Transverse colon (tissue), 4 donors: Measurements from ENCODE around the gene CCT5. TPM values are rescaled to one million over a fixed set of nuclear protein-coding genes. Genes with fewer than 3 reads are reported as not detected.
"Not testable (repeated sequence)": the region's sequence is repeated elsewhere in the genome, so short reads cannot be mapped to it uniquely, and the experiment has no call there.

ENCODE experiments used
- DNase-seq: peaks from one replicate; pipeline ENCODE4 v3.0.0-alpha.2; 2019
- H3K27ac ChIP-seq, 4 donors: fragments of 200-600 bp; sonication (generic); 2 replicates each; pipeline ENCODE4 v1.5.1; 2016 to 2018; ENCODE audit warnings: inconsistent platforms in 4 of 4
- H3K27me3 ChIP-seq: fragments of 200-600 bp; sonication (generic); 2 replicates; pipeline ENCODE4 v1.5.1; 2017; ENCODE audit warnings: inconsistent platforms
- H3K36me3 ChIP-seq, 4 donors: fragments of 200-600 bp; sonication (generic); 2 replicates each; pipeline ENCODE4 v1.5.1; 2017 to 2019; ENCODE audit warnings: inconsistent platforms in 4 of 4
- H3K4me1 ChIP-seq, 4 donors: fragments of 200-600 bp; sonication (generic); 2 replicates each; pipeline ENCODE4 v1.5.1; 2017 to 2020; ENCODE audit warnings: inconsistent platforms in 4 of 4
- H3K4me3 ChIP-seq, 4 donors: fragments of 200-600 bp; sonication (generic); 1 replicate in 1 of 4; 2 replicates in 3 of 4; pipeline versions ENCODE4 v1.5.1 to v1.6.1; 2017 to 2019; ENCODE audit warnings: inconsistent platforms in 4 of 4
- H3K9me3 ChIP-seq, 2 donors: fragments of 200-600 bp; sonication (generic); 2 replicates each; pipeline ENCODE4 v1.5.1; 2017 to 2019; ENCODE audit warnings: inconsistent platforms in 2 of 2
- EP300 ChIP-seq: sonication (generic); formaldehyde crosslinking; IDR thresholded peaks from one replicate; pipeline ENCODE4 v1.6.1; 2017; ENCODE audit warnings: antibody characterized with exemption, low read depth
- POLR2A ChIP-seq: fragments of 450-650 bp; IDR thresholded peaks from one replicate; pipeline ENCODE4 v1.6.1; 2016; ENCODE audit warnings: antibody characterized with exemption, mild to moderate bottlenecking, moderate library complexity
- POLR2AphosphoS5 ChIP-seq, 3 donors: sonication (generic); formaldehyde crosslinking; IDR thresholded peaks; one replicate each; pipeline ENCODE4 v1.6.1; 2016; ENCODE audit warnings: antibody characterized with exemption in 3 of 3
- WGBS, 2 donors: methylation state at CpG; one replicate each; pipeline ENCODE4 v1.1.5; 2018; ENCODE audit warnings: low coverage in 1 of 2; 5-methylcytosine and 5-hydroxymethylcytosine counted together
- in situ Hi-C, 4 donors: fragments of 200-750 bp; cut with MboI; loops; one replicate each; pipeline versions ENCODE4 v1.15.0 to v1.15.1; 2017; ENCODE audit warnings: low sequenced_read_pairs in 3 of 4, low pct_ligation_motif_present in 1 of 4, low pct_unique_long_range_greater_than_20kb in 1 of 4
- intact Hi-C: fragments of 100-400 bp; cut with DNase I; formaldehyde crosslinking; loops from one replicate; pipeline ENCODE4 v1.15.1; 2023; ENCODE audit warnings: low total_unique reads
- small RNA-seq, 4 donors: library from RNA; depleted of rRNA; stranded (forward); fragments of <200 nt; gene quantifications; one replicate each; pipeline ENCODE3, GENCODE V24; 2016
- total RNA-seq, 4 donors: library from RNA; depleted of rRNA; stranded (reverse); fragments of >200 nt; gene quantifications; one replicate each; pipeline ENCODE4 v1.1.0, GENCODE V29; 2016
- TF ChIP-seq, protein P1 (sequence below), 5 experiments: fragments of 200-600 bp in 3 of 5; fragments of 450-650 bp in 2 of 5; sonication (generic) in 3 of 5; IDR thresholded peaks; 1 replicate in 2 of 5; 2 replicates in 3 of 5; pipeline ENCODE4 v1.5.1; 2016 to 2017; ENCODE audit warnings: antibody characterized with exemption in 5 of 5, inconsistent platforms in 3 of 5, mild to moderate bottlenecking in 2 of 5, moderate library complexity in 1 of 5

CCT5 gene
- total RNA-seq, 4 donors from 2014 or later = 29.1 to 129 (median 76.5) TPM

DNA sequence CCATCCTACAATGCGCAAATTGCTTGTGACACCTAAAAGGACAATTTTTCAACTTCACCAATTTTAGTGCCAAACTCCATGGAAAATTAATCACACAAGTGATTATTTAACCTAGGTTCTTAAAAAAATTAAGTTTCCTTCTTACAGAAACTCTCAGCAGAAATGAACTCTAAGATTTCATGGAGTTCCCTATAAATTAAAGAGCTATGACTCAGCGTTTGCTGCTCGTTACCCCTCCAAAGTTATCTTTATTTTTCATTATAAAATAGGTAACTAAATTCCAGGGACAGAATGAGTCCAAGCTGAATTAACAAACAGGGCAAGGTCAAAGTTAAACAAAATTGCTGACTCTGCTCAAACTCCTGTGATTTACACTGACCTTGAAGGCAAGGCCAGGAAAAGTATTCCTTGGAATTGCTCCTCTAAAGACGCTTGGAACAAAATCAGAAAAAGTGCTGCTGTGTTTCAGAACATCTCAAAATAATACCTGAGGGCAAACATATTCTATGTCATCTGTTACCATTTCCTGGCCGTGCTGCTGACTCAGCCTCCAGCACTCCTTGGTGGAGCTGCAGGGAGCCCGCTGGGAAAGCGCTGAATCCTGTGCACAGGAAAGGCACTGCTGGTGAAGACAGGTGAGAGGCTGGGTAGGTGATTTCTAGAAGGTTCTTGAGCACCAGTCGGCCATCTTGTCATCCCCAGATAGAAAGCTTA lies 60.1 kb downstream of the CCT5 start:
- H3K27ac ChIP-seq = peak overlapping the region in 3 of 4 donors; percentile 24 to 46 (median 45)
- DNase-seq = peak; percentile 39
- 68 to 71% methylated on average over 7 to 8 of the region's 8 CpGs for WGBS, 2 donors

GRCh38 chr5:10310835-10311570 lies 60.9 kb downstream of the CCT5 start:
- Histone ChIP-seq H3K4me1 (peaks cover 0 to 19% (median 9%) of the 10 kb centered on the region in 4 donors), H3K27ac (peak overlapping the region in 3 of 4 donors; percentile 24 to 46 (median 45))
- H3K36me3 ChIP-seq, H3K9me3 ChIP-seq, H3K4me3 ChIP-seq, H3K27me3 ChIP-seq, DNase-seq, intact Hi-C loops, in situ Hi-C loops: not testable (repeated sequence)
- 75 to 83% methylated on average over 6 to 8 of the region's 8 CpGs for WGBS, 2 donors

More for the DNA sequence above, 60.1 kb downstream of the CCT5 start:
- Histone ChIP-seq H3K4me3 (no peak overlapping the region), H3K9me3 (no peaks in the 10 kb centered on the region), H3K36me3 (no peaks in the 10 kb centered on the region), H3K27me3 (no peaks in the 10 kb centered on the region), H3K4me1 (peaks cover 0 to 25% (median 13%) of the 10 kb centered on the region in 4 donors)
- TF ChIP-seq EP300 = no peak
- TF ChIP-seq POLR2AphosphoS5 (IDR thresholded peaks at IDR 0.05) = no peak
- TF ChIP-seq, protein P1, sequence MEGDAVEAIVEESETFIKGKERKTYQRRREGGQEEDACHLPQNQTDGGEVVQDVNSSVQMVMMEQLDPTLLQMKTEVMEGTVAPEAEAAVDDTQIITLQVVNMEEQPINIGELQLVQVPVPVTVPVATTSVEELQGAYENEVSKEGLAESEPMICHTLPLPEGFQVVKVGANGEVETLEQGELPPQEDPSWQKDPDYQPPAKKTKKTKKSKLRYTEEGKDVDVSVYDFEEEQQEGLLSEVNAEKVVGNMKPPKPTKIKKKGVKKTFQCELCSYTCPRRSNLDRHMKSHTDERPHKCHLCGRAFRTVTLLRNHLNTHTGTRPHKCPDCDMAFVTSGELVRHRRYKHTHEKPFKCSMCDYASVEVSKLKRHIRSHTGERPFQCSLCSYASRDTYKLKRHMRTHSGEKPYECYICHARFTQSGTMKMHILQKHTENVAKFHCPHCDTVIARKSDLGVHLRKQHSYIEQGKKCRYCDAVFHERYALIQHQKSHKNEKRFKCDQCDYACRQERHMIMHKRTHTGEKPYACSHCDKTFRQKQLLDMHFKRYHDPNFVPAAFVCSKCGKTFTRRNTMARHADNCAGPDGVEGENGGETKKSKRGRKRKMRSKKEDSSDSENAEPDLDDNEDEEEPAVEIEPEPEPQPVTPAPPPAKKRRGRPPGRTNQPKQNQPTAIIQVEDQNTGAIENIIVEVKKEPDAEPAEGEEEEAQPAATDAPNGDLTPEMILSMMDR (IDR thresholded peaks at IDR 0.05) = no peak
- TF ChIP-seq POLR2A = no peak
- intact Hi-C loops = no loop called here
- in situ Hi-C loops = no loop called here

- Histone ChIP-seq H3K4me1 (peaks cover 0 to 11% (median 1%) of the 10 kb centered on the region in 4 donors), H3K36me3 (no peaks in the 10 kb centered on the region), H3K27ac (no peak overlapping the region), H3K9me3 (no peaks in the 10 kb centered on the region), H3K4me3 (no peak overlapping the region), H3K27me3 (no peaks in the 10 kb centered on the region)
- WGBS, 2 donors = 40 to 85% methylated on average over 2 to 10 of the region's 10 CpGs
- TF ChIP-seq EP300 = no peak
- TF ChIP-seq, protein P1 (IDR thresholded peaks at IDR 0.05) = no peak
- no peak for TF ChIP-seq POLR2A
- no peak for TF ChIP-seq POLR2AphosphoS5 (IDR thresholded peaks at IDR 0.05)
- in situ Hi-C loops (no loop called here), intact Hi-C loops (no loop called here)
- no peak for DNase-seq
These were observed 61.7 kb downstream of the CCT5 start for GRCh38 chr5:10311595-10312425.

DNA sequence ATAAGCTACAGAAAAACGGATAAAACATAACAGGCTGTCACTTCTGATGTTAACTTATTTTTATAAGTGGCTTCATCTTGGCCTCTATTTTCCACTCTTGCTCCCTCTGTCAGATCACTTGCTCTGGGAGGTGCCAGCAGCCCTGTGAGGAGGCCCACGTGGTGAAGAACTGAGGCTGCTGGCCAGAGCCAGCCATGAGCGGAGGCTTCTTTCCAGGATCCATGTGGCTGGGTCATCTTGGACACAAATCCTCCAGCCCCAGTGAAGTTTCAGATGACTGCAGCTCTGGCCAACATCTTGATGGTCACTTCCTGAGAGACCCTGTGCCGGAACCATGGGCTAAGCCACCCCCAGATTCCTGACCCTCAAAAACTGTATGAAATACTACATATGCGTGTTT lies 65.1 kb downstream of the CCT5 start:
- Histone ChIP-seq H3K9me3 (no peaks in the 10 kb centered on the region), H3K27me3 (no peaks in the 10 kb centered on the region), H3K4me3 (no peak overlapping the region), H3K4me1 (peaks cover 0 to 5% (median 0%) of the 10 kb centered on the region in 4 donors), H3K36me3 (no peaks in the 10 kb centered on the region), H3K27ac (no peak overlapping the region)
- in situ Hi-C loops = no loop called here
- DNase-seq = no peak
- no peak for TF ChIP-seq POLR2A
- no peak for TF ChIP-seq POLR2AphosphoS5 (IDR thresholded peaks at IDR 0.05)
- TF ChIP-seq, protein P1 (IDR thresholded peaks at IDR 0.05) = no peak
- no peak for TF ChIP-seq EP300
- intact Hi-C loops = no loop called here
- WGBS, 2 donors = 78 to 92% methylated on average over 2 to 5 of the region's 5 CpGs

Small RNA genes within 50 kb of the gene (small RNA-seq; reads per million reads assigned to genes)
- 0 reads per million in 4 donors for gene RF00019

Other genes starting within 250 kb of the CCT5 start
- 10 to 100 TPM in 3 of 4 donors, 1 to 10 TPM in 1; 1.1 to 29.9 (median 19.4) TPM for gene ATPSCKMT, start 392 bp upstream of the CCT5 start, total RNA-seq
- gene CMBL, start 57.6 kb downstream of the CCT5 start, total RNA-seq = 10 to 100 TPM; 36.6 to 87.6 (median 60.9) TPM
- gene MARCHF6, start 103.4 kb downstream of the CCT5 start, total RNA-seq = 100 to 1,000 TPM in 3 of 4 donors, 10 to 100 TPM in 1; 93.5 to 177 (median 111) TPM
- 1 to 10 TPM in 1 of 4 donors, under 1 TPM in 1, not detected in 2; 0.32 to 2.6 TPM for gene ROPN1L, start 191.6 kb downstream of the CCT5 start, total RNA-seq